ENCODE results near the gene LAMA1. TPM values are rescaled to one million over a fixed set of nuclear protein-coding genes. Genes with fewer than 3 reads are reported as not detected.
A peak's percentile ranks its signal among the peaks of the same experiment; 100 is the strongest.

The LAMA1 gene
- total and polyA plus RNA-seq, 2 of the 4 experiments (the other 2 are of a cell fraction), result 10.9 to 15.5 TPM

DNA sequence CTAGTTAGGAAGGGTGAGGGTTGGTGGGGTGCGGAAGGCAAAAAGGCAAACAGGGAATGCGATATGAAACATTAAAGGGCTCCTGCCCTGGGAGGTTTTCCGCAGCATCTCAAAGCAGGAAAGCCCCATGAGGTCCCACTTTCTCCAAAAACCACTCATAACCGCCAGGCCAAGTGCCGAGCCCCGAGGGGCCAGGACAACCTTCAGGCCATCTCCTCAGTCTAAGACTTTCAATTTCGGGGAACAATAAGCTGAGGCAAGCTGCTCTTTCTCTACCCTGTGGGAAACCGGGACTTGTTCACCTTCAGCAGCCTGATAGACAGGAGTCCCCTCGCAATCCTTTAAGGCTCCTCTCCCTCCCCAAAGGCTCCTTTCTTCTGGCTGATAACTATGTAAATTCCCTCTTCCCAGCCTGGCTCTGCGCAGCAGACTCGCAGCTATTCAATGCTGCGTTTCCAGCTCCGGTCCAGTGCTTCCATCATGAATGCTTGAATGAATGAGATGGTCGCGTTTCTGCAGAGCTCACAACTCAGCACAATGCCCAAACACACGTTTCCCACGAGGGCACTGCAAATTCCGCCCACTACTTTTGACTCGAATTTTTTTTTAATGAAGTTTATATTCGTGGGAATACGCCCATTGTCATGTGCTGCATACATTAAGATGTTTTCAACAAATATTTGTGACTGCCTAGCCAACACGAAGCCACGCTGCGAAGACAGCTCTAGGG is 1.4 kb downstream of the LAMA1 start:
- H3K36me3 ChIP-seq (ENCODE audit: control insufficient read depth, insufficient read depth, low read length), result no peaks in the 10 kb centered on the region
- H3K4me2 ChIP-seq (ENCODE audit: low read depth, low read length), result peak overlapping the region; percentile 94
- H2BK120ac ChIP-seq (ENCODE audit: low read depth, low read length), result no peak overlapping the region
- H3K4me1 ChIP-seq (ENCODE audit: control insufficient read depth, insufficient read depth, low read length), result 0 out of 2 replicates have a peak, but pooled peaks cover 2% of the 10 kb centered on the region
- H3K9ac ChIP-seq (ENCODE audit: low read depth, low read length), result peak overlapping the region; percentile 57
- H4K5ac ChIP-seq (ENCODE audit: low read depth, low read length), result no peak overlapping the region
- 0 out of 2 replicates have a peak overlapping the region, but pooled peaks have one; percentile 9 for H3K4ac ChIP-seq (ENCODE audit: low read depth, low read length)
- BruUV-seq (replicated peaks), result no TSS peak
- no peak overlapping the region for H4K91ac ChIP-seq (ENCODE audit: insufficient read depth, low read depth, low read length)
- H3K14ac ChIP-seq (replicated peaks; ENCODE audit: low read depth, low read length), result no peak overlapping the region
- no peak overlapping the region for H2BK5ac ChIP-seq (ENCODE audit: low read depth, low read length, poor library complexity, severe bottlenecking)
- ChIA-PET POLR2A (ENCODE audit: unreplicated experiment) (interaction anchor here (0.8 kb wide), 1 partner anchor 58 kb away, joined by 3 read pairs; no protein-coding TSS in a partner anchor), CTCF (interaction anchor here (0.6 kb wide), 2 partner anchors 9 to 14 kb away, joined by 3 read pairs; no protein-coding TSS in a partner anchor)
- peak overlapping the region; percentile 18 for H3K23ac ChIP-seq (ENCODE audit: low read depth, low read length)
- DNase-seq (peak; percentile 38), ATAC-seq (ENCODE audit: low read depth) (peak; percentile 42)
- 6% methylated on average over 3 of the region's 24 CpGs; no CpG with 5 or more reads in 1 of the 2 experiments for WGBS, 2 experiments (ENCODE audit: extremely low coverage in 2 of 2, insufficient read length in 1 of 2)
- no peak overlapping the region for H4K8ac ChIP-seq (ENCODE audit: low read depth in 2 of 2, low read length in 2 of 2)
- in situ Hi-C loops (cut with MboI; ENCODE audit: low sequenced_read_pairs) (no loop called here), dilution Hi-C loops (cut with HindIII; ENCODE audit: low sequenced_read_pairs, unreplicated experiment) (no loop called here), intact Hi-C loops (cut with micrococcal nuclease) (loop anchor here (1.0 to 2.0 kb wide), 2 partner anchors 61 to 78 kb away; no protein-coding TSS in a partner anchor)
- H2AFZ ChIP-seq (replicated peaks; ENCODE audit: low read length, poor library complexity), result peak overlapping the region; percentile 51
- no peaks in the 10 kb centered on the region; a peak in 2 of 4 replicates for H3K79me1 ChIP-seq (ENCODE audit: low read depth in 1 of 2, low read length in 2 of 2)
- H3K56ac ChIP-seq (ENCODE audit: extremely low read depth, insufficient read depth, low read length), result no peak overlapping the region
- H3K9me3 ChIP-seq (ENCODE audit: control insufficient read depth, insufficient read depth, low read length), result no peaks in the 10 kb centered on the region
- no peak for TF ChIP-seq BHLHE40 (IDR thresholded peaks at IDR 0.05; ENCODE audit: low read depth, low read length)
- no peak for TF ChIP-seq CHD1 (IDR thresholded peaks at IDR 0.05; ENCODE audit: low read depth, low read length)
- no peak overlapping the region for H2BK15ac ChIP-seq (ENCODE audit: low read depth, low read length)
- H3K27me3 ChIP-seq (ENCODE audit: control insufficient read depth, insufficient read depth, low read length), result peaks cover 3% of the 10 kb centered on the region; the same call in 1 of the 2 replicates
- no peak overlapping the region for H2AK9ac ChIP-seq (replicated peaks; ENCODE audit: low read depth, low read length, poor library complexity)
- no peaks in the 10 kb centered on the region for H4K20me1 ChIP-seq (ENCODE audit: insufficient read depth, low read length)
- no peaks in the 10 kb centered on the region for H3K9me1 ChIP-seq (ENCODE audit: insufficient read depth, low read length)
- no peak overlapping the region for H3K27ac ChIP-seq (ENCODE audit: insufficient read depth, low read length)
- H3K4me3 ChIP-seq (ENCODE audit: insufficient read depth, low read depth, low read length), result peak overlapping the region; percentile 65
- H3K18ac ChIP-seq (ENCODE audit: low read depth, low read length), result no peak overlapping the region
- no peak overlapping the region for H2AK5ac ChIP-seq (ENCODE audit: low read depth, low read length)
- H2BK20ac ChIP-seq (ENCODE audit: low read depth, low read length), result no peak overlapping the region
